Measurements from ENCODE around the gene SLC4A2. TPM values are rescaled to one million over a fixed set of nuclear protein-coding genes. Genes with fewer than 3 reads are reported as not detected.

The SLC4A2 gene
- total RNA-seq, 2 donors from 2014 or later: 55.3 to 114 TPM

- peak within 1 kb of the TSS; percentile 95 to 96 for H3K27ac ChIP-seq
- peaks cover 4 to 68% of the 10 kb centered on the region in 2 donors for H3K4me1 ChIP-seq
- H3K27me3 ChIP-seq: no peaks in the 10 kb centered on the region
- TF ChIP-seq CTCF (IDR thresholded peaks at IDR 0.05): no peak
- H3K36me3 ChIP-seq: no peaks in the 10 kb centered on the region
- peak within 1 kb of the TSS; percentile 81 to 98 for H3K4me3 ChIP-seq
- H3K9me3 ChIP-seq: no peaks in the 10 kb centered on the region
- peak; percentile 87 for DNase-seq (ENCODE audit: low spot score)
Measured at GRCh38 chr7:151083071-151083823, 23.9 kb downstream of the SLC4A2 start, which contains the start of gene TMUB1. TSS of gene TMUB1 (minus strand) at chr7:151083493. CDS start at chr7:151082563, 930 bp downstream.

- DNase-seq (ENCODE audit: low spot score): no peak
- Histone ChIP-seq H3K27ac (peak overlapping the region; percentile 95 to 96), H3K4me1 (peaks cover 4 to 68% of the 10 kb centered on the region in 2 donors), H3K36me3 (no peaks in the 10 kb centered on the region), H3K9me3 (no peaks in the 10 kb centered on the region), H3K27me3 (no peaks in the 10 kb centered on the region), H3K4me3 (peak overlapping the region; percentile 81 to 98)
- TF ChIP-seq CTCF (IDR thresholded peaks at IDR 0.05): no peak
Measured at GRCh38 chr7:151083824-151084160, 24.4 kb downstream of the SLC4A2 start.

- H3K9me3 ChIP-seq: no peaks in the 10 kb centered on the region
- TF ChIP-seq CTCF (IDR thresholded peaks at IDR 0.05): no peak
- peaks cover 4 to 71% of the 10 kb centered on the region in 2 donors for H3K4me1 ChIP-seq
- H3K27ac ChIP-seq: peak overlapping the region; percentile 91 to 97
- no peaks in the 10 kb centered on the region for H3K36me3 ChIP-seq
- H3K4me3 ChIP-seq: peak overlapping the region in 1 of 2 donors; percentile 79
- no peak for DNase-seq (ENCODE audit: low spot score)
- no peaks in the 10 kb centered on the region for H3K27me3 ChIP-seq
Measured at GRCh38 chr7:151085329-151085690, 25.9 kb downstream of the SLC4A2 start.

- no peak for TF ChIP-seq CTCF (IDR thresholded peaks at IDR 0.05)
- Histone ChIP-seq H3K27me3 (no peaks in the 10 kb centered on the region), H3K36me3 (no peaks in the 10 kb centered on the region), H3K27ac (peak within 1 kb of the TSS; percentile 91 to 97), H3K4me3 (peak within 1 kb of the TSS; percentile 58 to 79), H3K9me3 (no peaks in the 10 kb centered on the region), H3K4me1 (peaks cover 4 to 73% of the 10 kb centered on the region in 2 donors)
- DNase-seq (ENCODE audit: low spot score): peak; percentile 89
Measured at GRCh38 chr7:151085691-151086620, 26.6 kb downstream of the SLC4A2 start, which contains the start of gene AGAP3. TSS of gene AGAP3 (plus strand) at chr7:151086475. CDS start at chr7:151086742, 267 bp downstream.

GRCh38 chr7:151086802-151087244 is 27.4 kb downstream of the SLC4A2 start:
- H3K4me3 ChIP-seq: peak overlapping the region; percentile 58 to 79
- peaks cover 4 to 73% of the 10 kb centered on the region in 2 donors for H3K4me1 ChIP-seq
- no peaks in the 10 kb centered on the region for H3K27me3 ChIP-seq
- H3K9me3 ChIP-seq: no peaks in the 10 kb centered on the region
- peak overlapping the region; percentile 89 to 90 for H3K27ac ChIP-seq
- H3K36me3 ChIP-seq: no peaks in the 10 kb centered on the region
- TF ChIP-seq CTCF (IDR thresholded peaks at IDR 0.05): no peak
- no peak for DNase-seq (ENCODE audit: low spot score)
